ENCODE data around the gene TTLL10.
"Not testable (repeated sequence)": the region's sequence is repeated elsewhere in the genome, so short reads cannot be mapped to it uniquely, and the experiment has no call there.

Gene TTLL10

GRCh38 chr1:1189111-1189510 is 15.4 kb downstream of the TTLL10 start:
- DNase-seq = no peak

- no peak for DNase-seq
These were observed 18.1 kb downstream of the TTLL10 start for GRCh38 chr1:1191734-1192133.

GRCh38 chr1:1194723-1195122 is 21.0 kb downstream of the TTLL10 start:
- DNase-seq = no peak

GRCh38 chr1:1195726-1196125 is 22.0 kb downstream of the TTLL10 start:
- not testable (repeated sequence) for DNase-seq

GRCh38 chr1:1196431-1197187 is 22.9 kb downstream of the TTLL10 start:
- no peak for DNase-seq

DNA sequence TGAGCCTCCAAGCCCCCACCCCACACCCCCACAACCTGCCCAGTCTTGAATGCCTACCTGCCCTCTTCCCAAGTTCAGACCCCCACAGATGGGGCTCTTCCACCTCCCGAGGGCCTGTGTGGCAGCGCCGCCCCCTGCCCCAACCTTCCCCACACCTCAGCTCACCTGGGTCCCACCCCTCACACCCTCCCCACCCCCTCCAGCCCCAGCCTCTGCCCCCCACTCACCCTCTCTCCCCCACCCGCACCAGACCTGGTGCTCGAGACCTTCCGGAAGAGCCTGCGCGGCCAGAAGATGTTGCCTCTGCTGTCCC is 23.5 kb downstream of the TTLL10 start:
- DNase-seq = no peak

DNA sequence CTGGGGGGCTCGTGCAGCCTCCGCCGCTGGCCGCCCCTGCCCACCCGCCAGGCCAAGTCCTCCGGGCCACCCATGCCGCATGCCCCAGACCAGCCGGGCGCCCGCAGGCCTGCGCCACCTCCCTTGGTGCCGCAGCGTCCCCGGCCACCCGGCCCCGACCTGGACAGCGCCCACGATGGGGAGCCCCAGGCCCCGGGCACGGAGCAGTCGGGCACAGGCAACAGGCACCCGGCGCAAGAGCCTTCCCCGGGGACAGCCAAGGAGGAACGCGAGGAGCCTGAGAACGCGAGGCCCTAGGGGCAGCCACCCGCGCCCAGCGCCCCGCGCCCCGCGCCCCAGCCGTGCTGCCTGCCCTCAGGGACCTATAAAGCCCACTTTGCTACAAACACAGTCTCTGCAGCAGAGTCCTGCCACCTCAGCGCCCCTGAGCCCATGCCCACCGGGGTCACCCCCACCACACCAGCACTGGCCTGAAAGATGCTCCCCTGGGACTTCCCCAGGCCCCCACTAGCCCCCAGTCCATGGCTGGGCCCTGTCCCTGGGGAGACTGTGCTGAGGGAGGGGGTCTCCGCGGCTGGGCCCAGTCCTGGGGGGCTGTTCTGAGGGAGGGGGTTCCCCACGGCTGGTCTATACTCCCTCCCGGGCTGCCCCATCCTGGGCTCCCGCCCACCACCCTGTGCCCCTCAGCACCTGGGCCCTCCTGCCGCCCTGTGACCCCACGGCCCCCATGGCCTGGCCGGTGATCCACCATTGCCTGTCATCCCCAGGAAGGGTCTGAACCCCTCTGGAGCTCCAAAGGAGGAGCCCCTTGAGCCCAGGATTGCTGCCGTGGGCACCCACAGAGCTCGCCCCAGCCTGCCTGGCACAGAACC is 24.1 kb downstream of the TTLL10 start:
- DNase-seq = no peak

- no peak for DNase-seq
These were observed 24.9 kb downstream of the TTLL10 start for GRCh38 chr1:1198423-1199140.

GRCh38 chr1:1199141-1199960 is 25.7 kb downstream of the TTLL10 start:
- no peak for DNase-seq

DNA sequence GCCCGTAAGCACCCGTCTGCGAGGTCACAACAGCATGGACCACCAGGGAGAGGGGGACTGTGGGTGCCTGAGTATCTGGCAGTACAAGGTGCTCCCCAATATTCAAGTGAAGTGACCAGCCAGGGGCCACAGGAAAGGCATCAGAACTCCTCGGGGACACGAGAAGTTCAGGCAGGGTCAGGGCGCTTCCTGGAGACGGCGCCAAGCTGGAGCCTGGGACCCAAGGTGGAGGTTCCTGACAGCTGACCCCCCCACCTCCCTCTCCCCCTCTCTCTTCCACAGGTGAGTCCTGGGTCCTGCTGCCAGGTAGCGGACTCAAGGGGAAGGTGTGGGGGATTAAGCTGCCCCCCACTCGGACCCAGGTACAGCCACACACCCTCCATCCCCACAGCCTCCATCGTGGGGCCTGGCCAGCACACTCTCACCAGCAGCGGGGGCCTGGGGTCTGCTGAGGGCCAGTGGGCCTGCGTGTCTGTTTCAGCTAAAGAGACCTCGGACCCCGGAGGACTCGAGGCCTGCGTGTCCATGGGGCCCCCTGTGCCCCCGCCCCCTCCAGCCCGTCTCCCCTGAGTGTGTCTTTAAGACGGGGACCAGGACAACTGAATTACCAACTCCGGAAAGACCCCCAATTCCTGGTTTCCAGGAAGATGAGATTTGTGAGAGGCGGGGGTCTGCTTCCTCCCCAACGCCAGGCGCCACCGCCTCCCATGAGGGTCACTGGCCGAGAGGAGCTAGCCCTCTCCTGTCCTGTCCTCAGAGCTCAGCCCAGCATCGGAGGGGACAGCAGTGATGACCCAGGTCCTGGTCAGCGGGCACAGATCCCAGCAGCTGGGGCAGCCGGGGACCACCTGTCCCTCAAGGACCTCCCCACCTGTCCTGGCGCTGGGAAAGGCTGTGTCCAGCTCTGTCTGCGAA is 26.5 kb downstream of the TTLL10 start:
- DNase-seq = no peak

GRCh38 chr1:1200876-1201810 is 27.5 kb downstream of the TTLL10 start:
- no peak for DNase-seq

DNA sequence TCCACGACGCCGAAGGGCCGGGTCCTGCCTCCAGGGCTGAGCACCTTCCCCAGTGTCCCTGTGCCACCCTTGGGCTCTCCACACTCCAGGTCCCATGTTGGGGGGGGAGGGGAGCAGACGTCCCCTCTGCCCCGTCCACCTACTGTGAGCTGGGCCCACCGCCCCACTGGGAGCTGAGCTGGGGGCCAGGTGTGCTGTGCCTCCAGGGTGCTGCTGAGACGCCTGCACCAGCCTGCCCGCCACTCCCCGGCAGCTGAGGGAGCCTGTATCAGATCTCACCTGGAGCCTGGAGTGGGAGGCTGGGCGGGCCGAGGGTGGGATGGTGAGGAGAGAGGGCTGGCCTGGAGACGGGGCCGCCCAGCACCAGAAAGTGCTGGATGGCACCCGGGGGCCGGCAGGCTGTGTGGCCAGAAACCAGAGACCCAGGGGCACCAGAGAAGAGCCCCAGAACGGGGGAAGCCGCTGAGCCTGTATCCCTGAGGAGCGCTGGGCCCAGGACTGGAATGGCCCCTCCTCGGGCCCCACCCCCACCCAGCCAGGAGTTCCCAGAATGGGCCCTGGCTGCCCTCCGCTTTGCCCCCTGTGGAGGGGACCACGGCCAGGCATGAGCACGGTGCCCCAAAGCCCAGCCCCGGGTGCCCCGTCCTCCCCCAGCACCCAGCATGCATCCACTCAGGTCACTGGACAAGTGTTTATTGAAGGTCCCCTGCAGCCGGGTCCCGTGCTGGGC is 29.3 kb downstream of the TTLL10 start:
- no peak for DNase-seq

DNA sequence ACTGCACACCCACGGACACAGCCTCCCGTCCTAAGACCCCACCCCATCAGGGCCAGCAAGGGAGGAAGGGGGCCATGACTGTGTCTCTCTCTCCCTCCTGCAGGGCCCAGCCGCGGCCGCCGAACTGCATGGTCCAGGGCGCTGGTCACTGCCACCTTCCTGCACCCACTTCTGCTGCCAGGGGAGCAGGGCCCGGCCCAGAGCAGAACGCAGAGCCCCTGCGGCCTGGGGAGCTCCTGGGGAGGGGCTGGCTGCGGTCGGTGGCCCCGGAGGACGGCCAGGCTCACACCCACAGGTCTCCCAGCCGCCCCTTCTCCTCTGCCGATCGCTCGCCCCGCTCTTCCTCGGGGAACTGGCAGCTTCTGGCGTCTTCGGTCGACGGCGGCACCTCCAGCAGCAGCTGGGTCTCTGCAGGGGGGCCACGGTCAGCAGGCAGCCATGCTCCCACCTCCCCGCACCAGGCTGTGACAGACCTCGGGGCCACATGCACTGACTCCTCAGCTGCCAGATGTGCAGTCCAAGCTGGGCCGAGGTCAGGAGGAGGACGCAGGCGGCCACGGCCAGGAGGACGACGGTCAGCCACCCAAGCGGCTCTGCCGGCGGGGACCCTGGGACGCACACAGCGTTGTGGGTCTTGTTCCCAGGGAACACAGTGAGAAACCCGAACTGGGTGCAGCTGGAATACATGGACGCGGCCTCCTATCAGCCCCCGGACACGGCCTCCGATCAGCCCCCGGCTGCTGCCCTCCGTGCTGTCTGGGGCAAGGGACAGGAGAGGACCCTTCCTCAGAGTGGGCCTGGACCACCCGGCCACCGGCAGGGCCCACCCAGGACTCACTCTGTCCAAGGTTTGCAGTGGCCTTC is 30.1 kb downstream of the TTLL10 start:
- no peak for DNase-seq

GRCh38 chr1:1204425-1204920 is 30.8 kb downstream of the TTLL10 start:
- no peak for DNase-seq

DNA sequence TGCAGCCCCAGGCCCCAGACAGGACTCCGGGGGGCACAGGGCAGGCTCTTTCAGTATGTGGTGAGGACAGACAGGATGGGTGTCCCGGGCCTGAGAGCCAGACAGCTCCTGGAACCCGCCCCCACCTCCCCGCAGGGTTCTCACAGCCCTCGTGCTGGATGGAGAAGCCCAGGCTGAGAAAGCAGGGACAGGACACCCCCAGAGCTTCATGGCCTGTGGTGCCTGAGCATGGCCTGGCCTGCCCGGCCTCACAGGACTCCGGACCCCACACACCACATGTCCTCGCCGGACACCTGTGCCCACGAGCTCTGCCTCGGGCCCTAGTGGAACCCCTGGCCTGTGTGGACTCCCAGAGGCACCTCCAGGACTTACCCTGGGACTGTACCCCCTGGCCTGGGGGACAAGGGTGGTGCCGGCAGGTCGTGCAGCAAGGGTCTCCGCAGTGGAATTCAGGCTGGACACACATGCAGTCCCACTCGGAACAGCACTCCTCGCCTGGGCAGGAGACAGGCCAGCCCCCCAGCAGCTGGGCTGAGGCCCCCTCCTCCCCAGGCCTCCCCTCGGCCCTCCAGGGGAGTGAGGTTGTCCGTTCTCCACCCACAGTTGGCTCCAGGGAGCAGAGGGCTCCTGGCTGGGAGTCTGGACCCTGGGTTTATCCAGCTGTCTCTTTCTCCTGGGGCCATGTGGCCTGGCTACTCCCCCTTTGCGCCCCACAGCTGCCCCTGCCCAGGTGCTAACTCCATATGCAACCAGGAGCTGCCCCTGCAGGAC is 31.5 kb downstream of the TTLL10 start:
- no peak for DNase-seq

DNA sequence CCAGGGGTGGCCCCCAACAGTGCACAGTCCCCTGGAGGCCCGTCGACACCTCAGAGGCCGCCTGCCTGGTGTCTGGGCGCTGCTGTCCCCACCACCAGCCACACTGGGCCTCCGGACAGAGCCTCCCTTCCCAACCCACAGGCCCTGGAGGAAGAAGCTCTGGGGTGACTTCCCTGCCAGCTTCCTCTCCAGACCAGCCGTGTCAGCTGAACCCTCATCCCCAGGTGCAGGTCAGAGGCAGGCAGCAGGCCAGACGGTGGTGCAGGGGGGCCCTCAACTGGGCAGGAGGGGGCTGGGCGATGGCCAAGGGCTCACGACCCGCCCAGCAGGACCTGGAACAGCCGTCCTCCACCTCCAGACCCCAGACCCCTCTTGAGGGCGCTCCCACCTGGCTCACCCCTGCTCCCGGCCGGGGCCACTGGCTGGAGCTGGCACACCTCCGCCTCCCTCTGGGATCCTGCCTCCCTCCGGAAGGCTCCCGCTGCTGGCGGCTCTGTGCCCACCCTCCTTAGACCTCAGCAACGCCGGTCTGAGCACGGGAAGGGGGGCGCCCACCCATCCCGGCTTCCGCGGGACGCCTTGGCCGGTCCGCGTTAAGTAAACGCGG is 32.2 kb downstream of the TTLL10 start:
- DNase-seq = no peak

DNA sequence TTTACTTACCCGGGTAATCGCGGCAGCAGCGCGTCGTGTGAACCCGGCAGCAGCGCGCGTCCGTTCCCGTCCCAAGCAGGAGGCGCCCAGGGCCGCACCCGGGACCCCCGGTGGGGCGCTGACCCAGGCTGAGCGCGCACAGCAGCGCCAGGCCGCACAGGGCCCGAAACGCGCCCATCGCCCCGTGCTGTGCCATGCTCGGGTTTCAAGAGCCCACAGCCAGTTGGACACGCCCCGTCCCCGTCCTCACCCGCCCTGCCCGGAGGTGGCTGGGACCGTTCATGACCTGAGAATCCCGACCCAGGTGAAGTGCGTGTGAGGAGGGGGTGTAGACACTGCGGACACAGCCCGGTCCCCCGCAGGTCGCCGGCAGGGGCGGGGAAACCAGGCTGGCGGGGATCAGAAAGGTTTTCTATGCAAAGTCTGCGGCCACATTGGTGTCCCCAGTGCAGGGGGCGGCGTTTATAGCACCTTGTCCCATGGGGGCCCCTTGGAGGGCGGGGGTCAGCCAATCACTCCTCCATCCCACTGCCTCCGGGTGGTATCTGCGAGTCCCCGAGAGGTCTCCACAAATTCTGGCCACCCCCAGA is 32.8 kb downstream of the TTLL10 start, which contains the start of gene TNFRSF18:
TNFRSF18 (minus strand) TSS at position 217 of the 590 bp plus-strand sequence; CDS start at position 196, 21 bp downstream.
- no peak for DNase-seq
